ENCODE measurements around the gene NCDN.

The NCDN gene

DNA sequence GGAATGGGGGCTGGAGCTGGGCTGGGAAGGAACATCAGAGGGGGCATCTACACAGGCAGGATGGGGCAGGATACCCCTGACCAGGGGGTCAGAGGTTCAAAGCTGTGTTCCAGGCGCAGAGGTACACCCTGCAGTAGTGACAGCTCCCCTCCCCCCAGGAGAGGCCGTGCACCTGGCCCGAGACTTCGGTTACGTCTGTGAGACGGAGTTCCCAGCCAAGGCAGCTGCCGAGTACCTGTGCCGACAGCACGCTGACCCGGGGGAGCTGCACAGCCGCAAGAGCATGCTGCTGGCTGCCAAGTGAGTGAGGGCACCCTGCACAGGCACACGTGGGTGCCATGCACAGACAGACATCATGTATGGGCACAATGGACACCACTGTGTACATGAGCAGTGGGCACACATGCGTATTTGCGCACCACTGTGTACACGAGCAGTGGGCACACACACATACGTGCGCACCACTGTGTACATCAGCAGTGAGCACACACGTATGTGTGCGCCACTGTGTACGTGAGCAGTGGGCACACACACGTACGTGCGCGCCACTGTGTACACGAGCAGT is 33.0 kb downstream of the NCDN start:
- no peak for DNase-seq

DNA sequence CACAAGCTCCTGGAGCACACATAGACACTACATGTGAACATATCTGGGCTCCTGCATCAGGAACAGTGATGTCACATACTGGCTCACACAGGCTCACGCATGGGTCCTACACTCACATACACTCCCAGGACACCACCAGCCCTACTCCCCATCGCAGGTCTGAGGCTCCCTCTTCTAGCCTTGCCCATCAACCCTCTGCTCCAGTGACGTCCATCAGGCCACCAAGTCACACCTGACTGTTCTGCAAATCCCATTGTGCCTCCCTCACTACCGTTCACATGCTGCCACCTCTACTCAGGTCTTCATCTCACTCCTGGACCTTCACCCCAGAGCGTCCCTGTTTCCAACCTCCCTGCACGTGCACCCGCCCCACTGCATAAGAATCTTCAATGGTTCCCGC is 33.6 kb downstream of the NCDN start:
- DNase-seq: no peak

DNA sequence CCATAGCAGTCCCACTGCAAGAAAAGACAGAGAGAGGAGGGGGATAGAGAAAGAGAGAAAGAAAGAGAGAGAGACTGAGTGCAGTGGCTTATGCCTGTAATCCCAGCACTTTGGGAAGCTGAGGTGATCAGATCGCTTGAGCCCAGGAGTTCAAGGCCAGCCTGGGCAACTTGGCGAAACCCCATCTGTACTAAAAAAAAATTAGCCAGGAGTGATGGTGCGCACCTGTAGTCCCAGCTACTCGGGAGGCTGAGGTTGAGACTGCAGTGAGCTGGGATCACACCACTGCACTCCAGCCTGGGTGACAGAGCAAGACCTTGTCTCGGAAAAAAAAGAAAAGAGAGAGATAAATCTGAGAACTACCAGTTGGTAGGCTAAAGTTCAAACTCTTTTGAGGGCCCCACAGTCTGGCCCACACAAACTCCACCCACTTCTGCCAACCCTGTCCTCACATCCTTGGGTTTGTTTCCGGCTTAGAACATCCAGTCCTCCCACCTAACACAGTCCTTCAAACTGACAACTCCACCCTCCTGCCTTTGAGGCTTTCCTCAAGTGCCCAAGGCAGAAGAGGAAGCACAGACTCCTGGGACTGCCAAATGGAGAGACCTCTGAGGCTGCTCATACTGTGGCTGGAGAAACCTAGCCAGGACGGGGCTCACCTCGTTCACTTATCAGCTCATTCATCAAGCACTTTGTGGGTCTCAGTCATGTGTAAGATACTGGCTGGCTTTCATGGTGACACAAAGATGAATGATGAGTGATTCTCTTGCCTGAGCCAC is 35.6 kb downstream of the NCDN start:
- no peak for DNase-seq

DNA sequence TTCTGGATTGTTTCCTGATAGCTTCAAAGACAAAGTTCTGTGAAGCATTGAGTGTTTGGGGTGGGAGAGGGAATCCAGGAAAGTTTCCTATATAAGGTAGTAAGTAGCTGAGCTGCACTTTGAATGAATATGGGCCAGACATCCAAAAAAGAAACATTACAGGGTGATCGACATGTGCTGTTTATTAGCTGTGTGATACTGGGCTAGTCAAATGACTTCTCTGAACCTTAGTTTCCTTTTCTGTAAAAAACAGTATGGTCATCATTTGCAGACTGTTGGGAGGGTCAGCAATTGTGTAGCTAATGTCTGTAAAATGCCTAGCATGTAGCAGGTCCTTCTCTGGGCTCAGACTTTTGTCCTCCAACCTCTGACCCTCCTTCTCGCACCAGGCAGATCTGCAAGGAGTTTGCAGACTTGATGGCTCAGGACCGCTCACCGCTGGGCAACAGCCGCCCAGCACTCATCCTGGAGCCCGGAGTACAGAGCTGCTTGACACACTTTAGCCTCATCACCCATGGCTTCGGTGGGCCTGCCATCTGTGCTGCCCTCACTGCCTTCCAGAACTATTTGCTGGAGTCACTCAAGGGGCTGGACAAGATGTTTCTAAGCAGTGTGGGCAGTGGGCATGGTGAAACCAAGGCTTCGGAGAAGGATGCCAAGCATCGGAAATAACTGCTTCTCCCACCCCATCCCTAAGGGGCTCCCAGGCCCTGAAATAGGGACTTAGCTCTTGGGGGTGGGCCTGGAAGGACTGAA is 36.6 kb downstream of the NCDN start:
- no peak for DNase-seq

DNA sequence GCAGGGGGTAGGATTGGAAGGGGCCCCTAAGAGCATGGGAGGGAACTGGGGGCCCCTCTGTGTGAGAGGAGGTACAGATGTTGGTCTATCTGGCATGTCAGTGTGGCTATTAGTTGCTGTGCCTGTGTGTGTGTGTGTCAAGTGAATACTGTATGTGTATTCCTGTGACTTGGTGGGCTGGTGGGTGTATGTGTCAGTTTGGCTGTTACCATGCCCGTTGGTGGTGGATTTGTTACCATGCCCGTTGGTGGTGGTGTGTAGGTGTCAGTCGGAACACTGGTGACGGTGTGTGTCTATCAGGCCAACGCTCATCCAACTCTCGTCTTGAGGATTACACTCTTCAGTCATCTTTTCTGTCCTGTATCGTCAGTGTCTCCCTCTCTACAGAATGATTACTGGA is 38.1 kb downstream of the NCDN start:
- DNase-seq: no peak

DNA sequence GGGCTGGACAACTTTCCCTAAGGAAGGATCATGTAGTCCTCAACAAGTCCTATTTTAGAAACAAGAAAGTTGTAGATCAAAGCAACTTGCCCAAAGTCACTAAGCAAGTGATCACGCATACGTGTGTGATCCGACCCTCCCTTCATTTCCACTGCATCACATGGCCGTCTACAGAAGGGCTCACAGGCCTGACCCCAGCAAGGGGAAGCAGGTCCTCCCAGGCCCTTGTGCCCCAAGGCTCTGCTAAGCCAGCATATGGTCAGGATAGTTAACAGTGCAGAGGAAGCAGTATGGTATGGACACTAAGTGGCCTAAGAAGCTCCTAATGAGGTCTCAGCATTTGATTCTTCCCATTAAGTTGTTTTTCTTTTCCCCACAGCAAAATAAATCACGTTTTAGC is 40.3 kb downstream of the NCDN start:
- DNase-seq: no peak

DNA sequence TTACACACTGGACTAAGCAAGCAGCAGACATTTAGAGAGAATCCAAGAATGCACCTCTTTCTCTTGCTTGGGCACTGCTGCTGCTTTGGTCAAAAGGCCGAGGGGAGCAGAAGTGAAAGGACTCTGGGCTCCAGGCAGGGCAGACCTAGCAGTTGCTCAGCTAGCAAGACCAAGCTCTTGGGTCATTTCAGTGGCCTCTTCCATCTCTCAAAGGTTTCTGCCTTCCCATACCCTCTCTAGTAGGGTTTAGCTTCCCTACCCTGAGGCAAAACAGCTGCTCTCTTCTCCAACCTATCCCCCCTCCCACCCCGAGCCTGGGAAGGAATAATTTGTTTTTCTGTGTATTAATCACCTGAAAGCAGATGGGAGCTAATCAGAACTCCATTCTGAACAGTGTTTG is 41.3 kb downstream of the NCDN start:
- DNase-seq: peak in 2 of 3 experiments; percentile 24 to 66

DNA sequence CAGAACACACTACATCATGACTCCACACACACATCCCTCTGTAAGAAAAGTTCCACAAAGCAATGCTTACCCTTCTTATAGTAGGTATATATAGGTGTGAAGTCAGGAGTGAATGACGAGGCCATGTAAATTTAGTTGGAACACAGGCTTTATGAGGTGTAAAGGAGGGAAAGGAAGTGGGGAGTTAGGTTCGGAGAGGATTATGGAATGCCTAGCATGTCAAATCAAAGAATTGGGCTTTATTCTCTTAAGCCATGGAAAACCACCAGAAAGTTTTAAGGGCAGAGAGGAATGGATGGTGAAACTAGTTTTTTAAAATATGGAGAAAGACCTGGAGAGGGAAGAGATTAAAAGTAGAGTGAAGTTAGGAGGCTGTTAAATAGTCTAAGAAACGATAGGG is 41.8 kb downstream of the NCDN start:
- no peak for DNase-seq

DNA sequence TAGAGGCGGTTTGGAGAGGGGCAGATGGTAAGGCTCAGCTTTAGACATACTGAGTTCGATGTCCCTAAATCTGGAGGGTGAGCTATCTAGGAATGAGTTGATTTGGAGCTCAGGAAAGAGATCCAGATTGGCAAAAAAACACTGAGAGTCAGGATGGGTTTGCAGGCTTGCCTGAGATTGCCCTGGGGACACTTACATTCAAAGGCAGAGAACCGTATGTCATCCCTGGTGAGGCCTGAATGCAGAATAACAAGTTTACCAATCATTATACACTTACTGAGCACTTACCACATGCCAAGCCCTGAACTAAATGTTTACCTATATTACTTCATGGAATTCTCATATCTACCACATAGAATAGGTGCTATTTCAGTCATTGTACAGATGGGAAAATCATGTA is 43.0 kb downstream of the NCDN start:
- DNase-seq: peak in 2 of 3 experiments; percentile 14 to 70

DNA sequence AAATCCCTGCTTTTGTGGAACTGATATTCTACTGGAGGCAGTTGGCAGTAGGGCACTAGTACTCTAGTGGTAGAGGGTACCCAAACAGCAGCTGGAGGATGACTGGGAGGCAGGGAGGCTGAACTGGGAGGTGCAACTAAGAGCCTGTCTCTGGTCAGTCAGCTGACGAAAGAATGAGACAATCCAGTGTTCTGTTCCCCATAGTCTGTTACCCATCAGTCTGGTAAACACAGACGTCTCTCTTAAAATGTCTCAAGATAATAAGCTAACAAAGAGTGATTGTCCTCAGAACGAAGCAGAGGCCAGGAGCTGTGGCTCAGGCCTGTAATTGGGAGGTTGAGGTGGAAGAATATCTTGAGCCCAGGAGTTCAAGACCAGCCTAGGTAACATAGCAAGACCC is 45.9 kb downstream of the NCDN start:
- DNase-seq: no peak

DNA sequence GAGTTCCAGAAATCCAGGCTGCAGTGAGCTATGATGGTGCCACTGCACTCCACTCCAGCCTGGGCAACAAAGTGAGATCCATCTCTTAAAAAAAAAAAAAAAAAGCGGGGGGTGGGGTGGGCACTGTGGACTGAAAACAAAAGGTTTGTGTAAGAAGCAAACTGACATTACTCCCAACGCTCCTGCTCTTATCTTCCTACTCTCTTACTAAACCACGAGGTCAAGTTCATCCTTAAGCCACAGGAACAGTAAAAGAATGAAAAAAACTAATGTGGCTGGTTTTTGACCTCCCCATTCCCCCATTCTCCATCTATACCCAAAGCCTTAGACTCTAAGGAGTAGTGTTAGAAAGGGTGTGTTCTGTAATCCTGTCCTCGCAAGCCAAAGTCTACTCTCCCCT is 46.3 kb downstream of the NCDN start:
- no peak for DNase-seq

DNA sequence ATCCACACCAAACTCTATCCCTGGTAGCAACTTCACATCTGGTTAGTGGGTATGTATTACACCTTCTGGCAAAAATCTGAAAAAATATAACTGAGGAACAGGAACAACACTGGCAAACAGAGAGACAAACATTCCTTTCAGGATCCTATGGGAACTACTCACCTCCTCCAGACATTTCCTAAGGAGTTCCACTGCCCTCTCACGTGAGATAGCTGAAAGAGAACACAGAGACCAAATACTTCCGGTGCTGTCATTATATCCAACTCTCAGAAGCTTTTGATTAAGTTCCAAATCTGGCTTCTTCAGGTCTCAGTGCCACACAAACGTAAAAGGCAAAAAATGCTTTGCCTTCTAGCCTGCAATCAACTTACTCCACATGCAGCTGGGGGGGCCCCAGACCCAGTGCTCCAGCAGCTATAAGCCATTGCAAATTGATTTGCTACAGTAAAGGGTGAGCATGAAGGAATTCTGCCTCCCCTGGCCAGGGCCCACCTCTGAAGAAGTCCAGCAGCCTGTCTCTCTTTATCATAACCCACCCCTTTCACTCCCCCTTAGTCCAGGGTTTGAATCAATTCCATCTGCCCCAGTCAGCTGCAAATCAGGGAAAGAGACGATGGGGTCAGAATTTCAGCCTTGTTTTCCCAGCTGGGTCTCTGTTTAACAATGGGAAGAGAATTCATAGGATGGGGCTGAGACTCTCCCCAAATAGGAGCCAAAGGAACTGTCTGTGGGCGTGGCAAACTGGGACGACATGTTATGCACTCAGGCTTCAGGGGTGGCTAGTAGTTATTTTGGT is 47.7 kb downstream of the NCDN start:
- DNase-seq: no peak

DNA sequence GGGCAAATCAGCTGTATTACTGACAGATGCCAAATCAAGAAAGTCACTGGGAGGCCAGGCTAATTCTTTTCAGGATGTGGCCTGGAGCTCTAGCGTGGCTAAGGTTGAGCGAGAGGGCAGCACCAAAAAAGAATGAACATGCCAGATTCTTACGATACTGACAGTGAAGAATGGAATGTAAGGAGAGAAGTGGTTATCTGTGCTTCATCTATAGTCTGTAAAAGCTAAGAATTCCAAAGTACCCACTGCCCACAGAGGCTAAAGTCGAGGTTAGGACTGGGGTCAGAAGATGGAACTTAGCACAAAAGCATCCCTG is 48.2 kb downstream of the NCDN start:
- no peak for DNase-seq

DNA sequence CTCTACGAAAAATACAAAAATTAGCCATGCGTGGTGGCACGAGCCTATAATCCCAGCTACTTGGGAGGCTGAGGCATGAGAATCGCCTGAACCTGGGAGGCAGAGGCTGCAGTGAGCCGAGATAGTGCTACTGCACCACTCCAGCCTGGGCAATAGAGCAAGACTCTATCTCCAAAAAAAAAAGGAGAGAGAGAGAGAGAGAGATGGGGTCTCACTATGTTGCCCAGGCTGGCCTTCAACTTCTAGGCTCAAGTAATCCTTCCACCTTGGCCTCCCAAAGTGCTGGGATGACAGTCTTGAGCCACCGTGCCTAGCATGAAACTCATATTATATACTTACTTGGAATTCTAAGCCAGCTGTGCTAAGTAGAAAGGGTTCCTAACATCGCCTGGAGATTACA is 54.1 kb downstream of the NCDN start:
- DNase-seq: no peak

DNA sequence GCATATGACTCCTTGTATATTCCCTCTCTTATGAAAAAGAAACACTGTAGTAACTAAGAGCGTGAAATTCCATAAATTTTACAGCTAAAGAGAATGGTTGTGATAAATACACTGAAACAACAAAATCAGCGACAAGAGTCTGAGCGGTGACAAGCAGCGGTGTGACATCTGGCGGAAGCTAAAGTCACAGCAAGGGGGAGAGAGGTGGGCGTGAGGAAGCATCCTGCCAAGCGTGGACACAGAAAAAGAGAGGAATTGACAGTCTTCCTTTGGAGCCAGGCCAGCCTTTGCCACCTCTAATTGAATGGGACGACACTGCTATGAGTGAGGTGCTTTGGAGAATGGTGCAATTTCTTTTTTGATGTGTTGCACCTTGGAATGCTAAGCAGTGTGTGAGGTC is 57.8 kb downstream of the NCDN start:
- no peak for DNase-seq
